PC-3 (cell line): ENCODE measurements around the gene HSD3B2.

Experiments used
- EZH2 ChIP-seq: fragments of 300-600 bp; sonication (generic); IDR thresholded peaks from one replicate; pipeline ENCODE4 v1.6.1; 2017; ENCODE audit warnings: antibody characterized with exemption, mild to moderate bottlenecking, low read length; ENCODE audit not compliant: unreplicated experiment
- TF ChIP-seq, protein P1 (sequence below): fragments of 300-600 bp; sonication (generic); conservative IDR thresholded peaks from 2 replicates; pipeline ENCODE4 v1.5.1; 2017; ENCODE audit warnings: antibody characterized with exemption, low read depth, mild to moderate bottlenecking, low read length

DNA sequence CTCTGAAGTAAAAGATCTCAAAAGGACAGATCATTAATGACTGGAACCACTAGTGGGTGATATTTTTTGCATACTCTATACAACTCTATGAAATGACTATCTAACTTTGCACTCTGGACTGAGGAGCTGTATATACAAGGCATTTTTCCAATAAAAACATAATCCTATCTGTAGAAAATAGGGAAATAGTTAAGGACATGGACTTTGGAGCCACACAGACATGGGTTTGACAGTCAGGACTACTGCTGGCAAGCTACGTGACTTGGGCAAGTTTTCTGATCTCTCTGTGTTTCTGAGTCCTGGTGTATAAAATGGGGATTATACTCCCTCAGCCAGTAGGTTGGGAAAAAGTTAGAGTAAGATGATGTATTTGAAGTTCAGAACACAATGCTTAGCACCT, 20.9 kb upstream of the HSD3B2 start:
- TF ChIP-seq, protein P1, sequence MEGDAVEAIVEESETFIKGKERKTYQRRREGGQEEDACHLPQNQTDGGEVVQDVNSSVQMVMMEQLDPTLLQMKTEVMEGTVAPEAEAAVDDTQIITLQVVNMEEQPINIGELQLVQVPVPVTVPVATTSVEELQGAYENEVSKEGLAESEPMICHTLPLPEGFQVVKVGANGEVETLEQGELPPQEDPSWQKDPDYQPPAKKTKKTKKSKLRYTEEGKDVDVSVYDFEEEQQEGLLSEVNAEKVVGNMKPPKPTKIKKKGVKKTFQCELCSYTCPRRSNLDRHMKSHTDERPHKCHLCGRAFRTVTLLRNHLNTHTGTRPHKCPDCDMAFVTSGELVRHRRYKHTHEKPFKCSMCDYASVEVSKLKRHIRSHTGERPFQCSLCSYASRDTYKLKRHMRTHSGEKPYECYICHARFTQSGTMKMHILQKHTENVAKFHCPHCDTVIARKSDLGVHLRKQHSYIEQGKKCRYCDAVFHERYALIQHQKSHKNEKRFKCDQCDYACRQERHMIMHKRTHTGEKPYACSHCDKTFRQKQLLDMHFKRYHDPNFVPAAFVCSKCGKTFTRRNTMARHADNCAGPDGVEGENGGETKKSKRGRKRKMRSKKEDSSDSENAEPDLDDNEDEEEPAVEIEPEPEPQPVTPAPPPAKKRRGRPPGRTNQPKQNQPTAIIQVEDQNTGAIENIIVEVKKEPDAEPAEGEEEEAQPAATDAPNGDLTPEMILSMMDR, result no peak
- no peak for TF ChIP-seq EZH2
